H1 (cell line): ENCODE measurements around the gene HIP1. TPM values are rescaled to one million over a fixed set of nuclear protein-coding genes. Genes with fewer than 3 reads are reported as not detected.

Experiments
- CTCF ChIA-PET: fragments of 300-600 bp; sonication (Branson Sonifier 250); formaldehyde crosslinking; loops from one replicate; lab custom pipeline; 2021; ENCODE audit not compliant: partially characterized antibody; lab: Charles Lee
- POLR2A ChIA-PET: fragments of 300-600 bp; sonication (Branson Sonifier 250); formaldehyde crosslinking; loops from one replicate; lab custom pipeline; 2021; ENCODE audit warnings: inconsistent platforms; ENCODE audit not compliant: partially characterized antibody; lab: Charles Lee
- DNase-seq, 2 experiments: peaks; one replicate each; pipeline versions ENCODE4 v3.0.0 to v3.0.0-alpha.2; 2010 to 2022; ENCODE audit warnings: low spot score in 2 of 2, low read depth in 1 of 2, mixed read lengths in 1 of 2
- FAIRE-seq: peaks from 2 replicates; lab custom pipeline; 2011; peaks lifted over from hg19 to GRCh38; lab: Jason Lieb, UNC
- H2AFZ ChIP-seq: 2 replicates; pipeline ENCODE4 v1.8.1; 2012; ENCODE audit warnings: low read length, inconsistent platforms
- H2AK5ac ChIP-seq: 2 replicates; pipeline ENCODE4 v1.6.1; 2013; ENCODE audit warnings: low read depth, low read length
- H2BK120ac ChIP-seq: replicated peaks from 2 replicates; pipeline ENCODE3; 2013; ENCODE audit warnings: low read depth, low read length, inconsistent platforms
- H2BK12ac ChIP-seq: 2 replicates; pipeline ENCODE4 v1.6.1; 2013; ENCODE audit warnings: low read depth, low read length
- H2BK15ac ChIP-seq: 2 replicates; pipeline ENCODE4 v1.6.1; 2013; ENCODE audit warnings: low read length
- H2BK20ac ChIP-seq: 2 replicates; pipeline ENCODE4 v1.6.1; 2013; ENCODE audit warnings: low read length
- H2BK5ac ChIP-seq: 2 replicates; pipeline ENCODE4 v1.6.1; 2013; ENCODE audit warnings: low read depth, low read length
- H3K14ac ChIP-seq: 2 replicates; pipeline ENCODE4 v1.6.1; 2013; ENCODE audit warnings: inconsistent platforms; ENCODE audit not compliant: insufficient read length
- H3K18ac ChIP-seq: 2 replicates; pipeline ENCODE4 v1.6.1; 2013; ENCODE audit warnings: low read length; ENCODE audit errors: extremely low read depth
- H3K23ac ChIP-seq: 2 replicates; pipeline ENCODE4 v1.6.1; 2013; ENCODE audit warnings: inconsistent platforms; ENCODE audit not compliant: insufficient read length
- H3K23me2 ChIP-seq: 2 replicates; pipeline ENCODE4 v1.6.1; 2013; ENCODE audit warnings: low read depth, low read length
- H3K27ac ChIP-seq: 2 replicates; pipeline ENCODE4 v1.6.1; 2011; ENCODE audit warnings: low read depth, low read length, inconsistent platforms
- H3K27me3 ChIP-seq, 4 experiments: replicated peaks in 1 of 4; 1 replicate in 1 of 4; 2 replicates in 3 of 4; pipeline versions ENCODE4 v1.6.1 to v1.8.1; 2011 to 2013; ENCODE audit warnings: low read length in 3 of 4, mild to moderate bottlenecking in 3 of 4, inconsistent platforms in 2 of 4, mixed read lengths in 2 of 4, moderate library complexity in 1 of 4; ENCODE audit not compliant: control insufficient read depth in 3 of 4, insufficient read depth in 3 of 4; ENCODE audit errors: extremely low read depth in 1 of 4
- H3K36me3 ChIP-seq, 4 experiments: 2 replicates each; pipeline versions ENCODE4 v1.6.1 to v1.8.1; 2011 to 2013; ENCODE audit warnings: mild to moderate bottlenecking in 4 of 4, low read length in 3 of 4, moderate library complexity in 2 of 4, control low read depth in 1 of 4, inconsistent platforms in 1 of 4; ENCODE audit not compliant: insufficient read depth in 4 of 4, control insufficient read depth in 2 of 4
- H3K4ac ChIP-seq: replicated peaks from 2 replicates; pipeline ENCODE3; 2013; ENCODE audit warnings: low read length, low read depth, mixed read lengths, inconsistent platforms; ENCODE audit not compliant: insufficient read length
- H3K4me1 ChIP-seq, 4 experiments: replicated peaks in 1 of 4; 1 replicate in 1 of 4; 2 replicates in 3 of 4; pipeline versions ENCODE4 v1.6.1 to v1.8.1; 2011 to 2013; ENCODE audit warnings: low read length in 3 of 4, inconsistent platforms in 2 of 4, mixed read lengths in 1 of 4; ENCODE audit not compliant: insufficient read depth in 4 of 4, control insufficient read depth in 3 of 4
- H3K4me2 ChIP-seq, 2 experiments: 2 replicates each; pipeline versions ENCODE4 v1.6.1 to v1.8.1; 2011 to 2013; ENCODE audit warnings: low read depth in 2 of 2, low read length in 2 of 2, control low read depth in 1 of 2, inconsistent platforms in 1 of 2, mild to moderate bottlenecking in 1 of 2; ENCODE audit not compliant: insufficient read depth in 1 of 2
- H3K4me3 ChIP-seq, 4 experiments: fragments of 200-600, 300-600 bp in 1 of 4; sonication (generic), shearing (Covaris generic), sonication (Bioruptor Twin) in 1 of 4; 2 replicates each; pipeline versions ENCODE4 v1.5.1 to v1.8.1; 2011 to 2016; ENCODE audit warnings: low read length in 4 of 4, low read depth in 3 of 4, control low read depth in 2 of 4, inconsistent platforms in 2 of 4, mild to moderate bottlenecking in 2 of 4, mixed read lengths in 1 of 4, moderate library complexity in 1 of 4; ENCODE audit not compliant: insufficient read depth in 2 of 4; ENCODE audit errors: extremely low read depth in 1 of 4
- H3K56ac ChIP-seq: replicated peaks from 2 replicates; pipeline ENCODE3; 2013; ENCODE audit warnings: low read depth, mild to moderate bottlenecking, mixed read lengths, low read length, inconsistent platforms; ENCODE audit not compliant: insufficient read length
- H3K79me1 ChIP-seq: 2 replicates; pipeline ENCODE4 v1.6.1; 2013; ENCODE audit warnings: low read depth, low read length, control low read depth
- H3K79me2 ChIP-seq, 2 experiments: 2 replicates each; pipeline versions ENCODE4 v1.6.1 to v1.8.1; 2012 to 2013; ENCODE audit warnings: low read length in 2 of 2, mild to moderate bottlenecking in 2 of 2, inconsistent platforms in 1 of 2; ENCODE audit not compliant: insufficient read depth in 2 of 2, control insufficient read depth in 1 of 2
- H3K9ac ChIP-seq, 4 experiments: replicated peaks in 1 of 4; 1 replicate in 1 of 4; 2 replicates in 3 of 4; pipeline versions ENCODE4 v1.6.1 to v1.8.1; 2011 to 2013; ENCODE audit warnings: low read depth in 3 of 4, low read length in 3 of 4, control low read depth in 2 of 4, mild to moderate bottlenecking in 2 of 4, moderate library complexity in 2 of 4, inconsistent platforms in 1 of 4; ENCODE audit errors: extremely low read depth in 1 of 4
- H3K9me3 ChIP-seq, 2 experiments: 2 replicates each; pipeline versions ENCODE4 v1.6.1 to v1.8.1; 2012 to 2013; ENCODE audit warnings: mild to moderate bottlenecking in 2 of 2, moderate library complexity in 2 of 2, control low read depth in 1 of 2, inconsistent platforms in 1 of 2, low read depth in 1 of 2, low read length in 1 of 2, mixed read lengths in 1 of 2; ENCODE audit not compliant: insufficient read depth in 2 of 2
- H4K20me1 ChIP-seq, 2 experiments: replicated peaks in 1 of 2; 2 replicates each; pipeline versions ENCODE3 to v1.8.1; 2011 to 2013; ENCODE audit warnings: inconsistent platforms in 2 of 2, low read length in 2 of 2, mild to moderate bottlenecking in 1 of 2; ENCODE audit not compliant: insufficient read depth in 2 of 2, control insufficient read depth in 1 of 2
- H4K5ac ChIP-seq: 2 replicates; pipeline ENCODE4 v1.6.1; 2013; ENCODE audit warnings: low read length, low read depth, mixed read lengths, inconsistent platforms; ENCODE audit not compliant: insufficient read length
- H4K8ac ChIP-seq: 2 replicates; pipeline ENCODE4 v1.8.0; 2013; ENCODE audit warnings: mild to moderate bottlenecking, moderate library complexity, low read length, inconsistent platforms; ENCODE audit not compliant: insufficient read depth; ENCODE audit errors: extremely low read depth
- H4K91ac ChIP-seq: replicated peaks from 2 replicates; pipeline ENCODE3; 2013; ENCODE audit warnings: low read length, mixed read lengths, inconsistent platforms; ENCODE audit not compliant: insufficient read length
- CHD2 ChIP-seq: IDR thresholded peaks from 2 replicates; pipeline ENCODE4 v1.6.1; 2012; ENCODE audit warnings: low read length, improper control_type of control experiment
- SP4 ChIP-seq: IDR thresholded peaks from 2 replicates; pipeline ENCODE4 v1.6.1; 2012; ENCODE audit warnings: low read length, inconsistent platforms
- polyA plus RNA-seq, 7 experiments: library from polyadenylated mRNA; depleted of rRNA in 3 of 7; stranded (reverse) in 5 of 7; unstranded in 2 of 7; fragments of >200 nt in 5 of 7; fragments of 200-250 nt in 2 of 7; gene quantifications; 1 replicate in 5 of 7; 2 replicates in 1 of 7; 4 replicates in 1 of 7; pipeline versions ENCODE4 v1.2.1 to v1.2.3, GENCODE V29; 2011 to 2013; ENCODE audit warnings: missing spikeins in 2 of 7, mixed read lengths in 2 of 7
- total RNA-seq: library from RNA; stranded (reverse); fragmentation: NEBNext Ultra II Directional; extraction: Animal tissue kit (Norgen Biotek cat#: 25700); gene quantifications from 2 replicates; pipeline ENCODE4 v1.2.1, GENCODE V29; 2021
- TF ChIP-seq, protein P1 (sequence below): IDR thresholded peaks from 2 replicates; pipeline ENCODE4 v1.6.1; 2011; ENCODE audit warnings: low read length, improper control_type of control experiment

The HIP1 gene
- total and polyA plus RNA-seq, 2 of the 8 experiments (the other 6 are each of a cell fraction or from before 2014, with no cell fraction given) = 51.8 to 108 TPM

DNA sequence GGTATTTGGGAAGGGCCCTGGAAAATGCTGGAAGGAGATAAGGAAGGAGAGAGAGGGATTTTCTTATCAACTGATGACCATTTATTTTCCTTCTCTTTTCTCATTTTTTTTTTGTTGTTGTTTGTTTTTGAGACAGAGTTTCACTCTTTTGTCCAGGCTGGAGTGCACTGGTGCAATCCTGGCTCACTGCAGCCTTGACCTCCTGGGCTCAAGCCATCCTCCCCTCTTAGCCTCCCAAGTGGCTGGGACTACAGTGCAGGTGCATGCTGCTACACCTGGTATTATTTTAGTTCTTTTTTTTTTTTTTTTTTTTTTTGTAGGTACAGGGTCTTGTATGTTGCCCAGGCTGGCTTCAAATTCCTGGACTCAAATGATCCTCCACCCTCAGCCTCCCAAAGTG lies 52.2 kb downstream of the HIP1 start:
- Histone ChIP-seq H3K36me3 (no peaks in the 10 kb centered on the region), H4K8ac (no peak overlapping the region), H3K23me2 (no peaks in the 10 kb centered on the region), H4K91ac (no peak overlapping the region), H2AK5ac (no peak overlapping the region), H2BK15ac (no peak overlapping the region), H2BK20ac (no peak overlapping the region), H3K18ac (no peak overlapping the region), H3K56ac (no peak overlapping the region), H3K4me1 (peaks cover 0 to 5% (median 2%) of the 10 kb centered on the region in 4 experiments; a peak in 2 of 7 replicates), H3K9ac (no peak overlapping the region), H3K27ac (no peak overlapping the region), H3K14ac (no peak overlapping the region), H2BK12ac (no peak overlapping the region), H2AFZ (no peak overlapping the region), H3K4me2 (no peak overlapping the region), H4K20me1 (no peaks in the 10 kb centered on the region), H3K4me3 (no peak overlapping the region), H2BK5ac (no peak overlapping the region), H3K4ac (no peak overlapping the region), H2BK120ac (no peak overlapping the region), H3K27me3 (no peaks in the 10 kb centered on the region), H3K79me1 (no peaks in the 10 kb centered on the region), H3K23ac (no peak overlapping the region), H3K79me2 (no peaks in the 10 kb centered on the region), H3K9me3 (no peaks in the 10 kb centered on the region), H4K5ac (no peak overlapping the region)
- DNase-seq (no peak), FAIRE-seq (no peak)
- TF ChIP-seq CHD2 = no peak
- no peak for TF ChIP-seq SP4
- TF ChIP-seq, protein P1, sequence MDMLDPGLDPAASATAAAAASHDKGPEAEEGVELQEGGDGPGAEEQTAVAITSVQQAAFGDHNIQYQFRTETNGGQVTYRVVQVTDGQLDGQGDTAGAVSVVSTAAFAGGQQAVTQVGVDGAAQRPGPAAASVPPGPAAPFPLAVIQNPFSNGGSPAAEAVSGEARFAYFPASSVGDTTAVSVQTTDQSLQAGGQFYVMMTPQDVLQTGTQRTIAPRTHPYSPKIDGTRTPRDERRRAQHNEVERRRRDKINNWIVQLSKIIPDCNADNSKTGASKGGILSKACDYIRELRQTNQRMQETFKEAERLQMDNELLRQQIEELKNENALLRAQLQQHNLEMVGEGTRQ = no peak
- CTCF ChIA-PET = interaction anchor here (1.0 kb wide), 1 partner anchor 11 kb away, joined by 4 read pairs; no protein-coding TSS in a partner anchor
- POLR2A ChIA-PET = no interaction called here
